NCI-H187 (cell line): ENCODE measurements around the gene STARD13.
"Not testable (repeated sequence)": the region's sequence is repeated elsewhere in the genome, so short reads cannot be mapped to it uniquely, and the experiment has no call there.

Experiments used
- DNase-seq, 2 experiments: peaks; one replicate each; lab custom pipeline; 2025; lab: John Stamatoyannopoulos, UW

The STARD13 gene

GRCh38 chr13:33174931-33175330 lies 110.6 kb downstream of the STARD13 start:
- no peak for DNase-seq

GRCh38 chr13:33174491-33174890 lies 111.1 kb downstream of the STARD13 start:
- DNase-seq = no peak

- no peak for DNase-seq
Measured at GRCh38 chr13:33172911-33173310, 112.6 kb downstream of the STARD13 start.

GRCh38 chr13:33172400-33172799 lies 113.2 kb downstream of the STARD13 start:
- no peak for DNase-seq

GRCh38 chr13:33169273-33169980 lies 116.1 kb downstream of the STARD13 start:
- no peak for DNase-seq

- no peak for DNase-seq
Measured at GRCh38 chr13:33168321-33168960, 117.1 kb downstream of the STARD13 start.

GRCh38 chr13:33167491-33167890 lies 118.1 kb downstream of the STARD13 start:
- no peak for DNase-seq

- DNase-seq = no peak
Measured at GRCh38 chr13:33165787-33166186, 119.8 kb downstream of the STARD13 start.

- DNase-seq = no peak
Measured at GRCh38 chr13:33164331-33164730, 121.2 kb downstream of the STARD13 start.

- DNase-seq = not testable (repeated sequence)
Measured at GRCh38 chr13:33162725-33163124, 122.8 kb downstream of the STARD13 start.

GRCh38 chr13:33158816-33159215 lies 126.7 kb downstream of the STARD13 start:
- no peak for DNase-seq

GRCh38 chr13:33158271-33158670 lies 127.3 kb downstream of the STARD13 start:
- DNase-seq = no peak

- no peak for DNase-seq
Measured at GRCh38 chr13:33154911-33155310, 130.6 kb downstream of the STARD13 start.

GRCh38 chr13:33153421-33154404 lies 131.8 kb downstream of the STARD13 start:
- no peak for DNase-seq

- no peak for DNase-seq
Measured at GRCh38 chr13:33152389-33152788, 133.2 kb downstream of the STARD13 start.

GRCh38 chr13:33150662-33151061 lies 134.9 kb downstream of the STARD13 start:
- no peak for DNase-seq

- no peak for DNase-seq
Measured at GRCh38 chr13:33150126-33150525, 135.4 kb downstream of the STARD13 start.

GRCh38 chr13:33147832-33148231 lies 137.7 kb downstream of the STARD13 start:
- DNase-seq = no peak

- no peak for DNase-seq
Measured at GRCh38 chr13:33146843-33147611, 138.5 kb downstream of the STARD13 start.

- DNase-seq = no peak
Measured at GRCh38 chr13:33145667-33146066, 139.9 kb downstream of the STARD13 start.

- DNase-seq = no peak
Measured at GRCh38 chr13:33144358-33144784, 141.2 kb downstream of the STARD13 start.
